Smooth muscle cell (in vitro differentiated cells): ENCODE data around the gene FRAS1. TPM values are rescaled to one million over a fixed set of nuclear protein-coding genes. Genes with fewer than 3 reads are reported as not detected.
"Not testable (repeated sequence)": the region's sequence is repeated elsewhere in the genome, so short reads cannot be mapped to it uniquely, and the experiment has no call there.

ENCODE experiments used
- DNase-seq: peaks from one replicate; lab custom pipeline; 2025; ENCODE audit not compliant: unreplicated experiment; lab: John Stamatoyannopoulos, UW
- H2AFZ ChIP-seq: fragments of 200-600 bp; sonication (generic); 2 replicates; pipeline ENCODE4 v1.6.0; 2016; ENCODE audit warnings: antibody characterized with exemption, low read depth, mild to moderate bottlenecking
- H3F3A ChIP-seq: fragments of 200-600 bp; sonication (generic); 2 replicates; pipeline ENCODE4 v1.6.0; 2017; ENCODE audit warnings: antibody characterized with exemption, low read depth
- H3K27ac ChIP-seq: fragments of 200-600 bp; sonication (generic); 2 replicates; pipeline ENCODE4 v1.5.1; 2016; ENCODE audit warnings: low read depth, mild to moderate bottlenecking
- H3K27me3 ChIP-seq: fragments of 200-600 bp; sonication (generic); 2 replicates; pipeline ENCODE4 v1.6.1; 2016; ENCODE audit warnings: low read depth, mild to moderate bottlenecking
- H3K36me3 ChIP-seq: fragments of 200-600 bp; sonication (generic); 2 replicates; pipeline ENCODE4 v1.5.1; 2016; ENCODE audit warnings: low read depth
- H3K4me1 ChIP-seq: fragments of 200-600 bp; sonication (generic); 2 replicates; pipeline ENCODE4 v1.5.1; 2016; ENCODE audit warnings: low read depth
- H3K4me2 ChIP-seq: fragments of 200-600 bp; sonication (generic); 2 replicates; pipeline ENCODE4 v1.6.0; 2016; ENCODE audit warnings: mild to moderate bottlenecking
- H3K4me3 ChIP-seq: fragments of 200-600 bp; sonication (generic); 2 replicates; pipeline ENCODE4 v1.5.1; 2016; ENCODE audit warnings: mild to moderate bottlenecking
- H3K79me2 ChIP-seq: fragments of 200-600 bp; sonication (generic); 2 replicates; pipeline ENCODE4 v1.6.0; 2016; ENCODE audit warnings: low read depth, mild to moderate bottlenecking
- H3K9ac ChIP-seq: fragments of 200-600 bp; sonication (generic); 2 replicates; pipeline ENCODE4 v1.6.0; 2016; ENCODE audit warnings: low read depth
- H3K9me3 ChIP-seq: fragments of 200-600 bp; sonication (generic); replicated peaks from 2 replicates; pipeline ENCODE4 v1.5.1; 2016; ENCODE audit warnings: low read depth
- H4K20me1 ChIP-seq: fragments of 200-600 bp; sonication (generic); 2 replicates; pipeline ENCODE4 v1.6.0; 2016; ENCODE audit warnings: low read depth
- WGBS: methylation state at CpG from one replicate; pipeline ENCODE4 v1.1.7; 2016; ENCODE audit warnings: low lambda C conversion rate; 5-methylcytosine and 5-hydroxymethylcytosine counted together
- polyA plus RNA-seq: library from polyadenylated mRNA; unstranded; fragments of >200 nt; fragmentation: Nextera tagmentation; extraction: Ambion mirVana; gene quantifications from 2 replicates; pipeline ENCODE4 v1.2.1, GENCODE V29; 2016
- total RNA-seq: library from RNA; depleted of rRNA; stranded (reverse); fragments of >200 nt; gene quantifications from 2 replicates; pipeline ENCODE4 v1.2.3, GENCODE V29; 2014
- TF ChIP-seq, protein P1 (sequence below): fragments of 200-600 bp; sonication (generic); IDR thresholded peaks from 2 replicates; pipeline ENCODE4 v1.5.1; 2017; ENCODE audit warnings: borderline replicate concordance, mild to moderate bottlenecking, antibody characterized with exemption; ENCODE audit not compliant: insufficient read depth, poor library complexity, severe bottlenecking

Gene FRAS1
- total and polyA plus RNA-seq, 2 experiments from 2014 or later: 0.55 to 8.1 TPM

DNA sequence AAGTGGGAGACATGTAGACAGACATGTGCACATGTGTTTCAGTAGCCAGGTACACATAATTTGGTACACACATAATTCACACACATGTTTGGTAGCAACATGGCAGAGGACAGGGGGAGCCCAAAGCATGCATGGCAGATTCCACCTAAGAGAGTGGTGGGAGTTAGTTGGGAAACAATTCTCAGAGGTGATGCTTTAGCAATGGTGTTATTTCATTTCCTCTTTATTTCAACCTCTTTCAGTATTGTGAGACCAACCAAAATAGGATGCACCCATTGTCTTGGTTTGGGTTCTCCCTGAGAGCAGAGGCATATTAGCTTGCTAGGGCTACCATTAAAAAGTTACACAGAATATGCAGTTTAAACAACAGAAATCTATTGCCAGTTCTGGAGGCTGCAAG lies 402.2 kb downstream of the FRAS1 start:
- TF ChIP-seq, protein P1, sequence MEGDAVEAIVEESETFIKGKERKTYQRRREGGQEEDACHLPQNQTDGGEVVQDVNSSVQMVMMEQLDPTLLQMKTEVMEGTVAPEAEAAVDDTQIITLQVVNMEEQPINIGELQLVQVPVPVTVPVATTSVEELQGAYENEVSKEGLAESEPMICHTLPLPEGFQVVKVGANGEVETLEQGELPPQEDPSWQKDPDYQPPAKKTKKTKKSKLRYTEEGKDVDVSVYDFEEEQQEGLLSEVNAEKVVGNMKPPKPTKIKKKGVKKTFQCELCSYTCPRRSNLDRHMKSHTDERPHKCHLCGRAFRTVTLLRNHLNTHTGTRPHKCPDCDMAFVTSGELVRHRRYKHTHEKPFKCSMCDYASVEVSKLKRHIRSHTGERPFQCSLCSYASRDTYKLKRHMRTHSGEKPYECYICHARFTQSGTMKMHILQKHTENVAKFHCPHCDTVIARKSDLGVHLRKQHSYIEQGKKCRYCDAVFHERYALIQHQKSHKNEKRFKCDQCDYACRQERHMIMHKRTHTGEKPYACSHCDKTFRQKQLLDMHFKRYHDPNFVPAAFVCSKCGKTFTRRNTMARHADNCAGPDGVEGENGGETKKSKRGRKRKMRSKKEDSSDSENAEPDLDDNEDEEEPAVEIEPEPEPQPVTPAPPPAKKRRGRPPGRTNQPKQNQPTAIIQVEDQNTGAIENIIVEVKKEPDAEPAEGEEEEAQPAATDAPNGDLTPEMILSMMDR: no peak

DNA sequence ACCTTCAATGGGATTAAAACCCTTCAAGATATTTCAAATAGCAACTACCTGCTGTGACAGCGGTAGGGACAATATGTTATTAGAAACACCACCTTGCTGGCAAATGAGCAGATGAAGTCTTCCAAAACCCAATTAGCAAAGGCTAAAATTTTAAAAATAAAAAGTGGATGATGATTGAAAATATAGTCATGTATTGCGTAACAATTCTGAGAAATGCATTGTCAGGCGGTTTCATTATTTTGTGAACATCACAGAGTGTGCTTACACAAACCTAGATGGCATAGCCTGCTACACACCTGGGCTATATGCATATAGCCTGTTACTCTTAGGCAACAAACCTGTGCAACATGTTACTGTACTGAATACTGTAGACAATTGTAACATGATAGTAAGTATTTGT lies 403.2 kb downstream of the FRAS1 start:
- DNase-seq: no peak
- TF ChIP-seq, protein P1: no peak
- H3K4me2 ChIP-seq: no peak overlapping the region
- no peak overlapping the region for H2AFZ ChIP-seq
- H3K9ac ChIP-seq: no peak overlapping the region
- 100% methylated on average over 3 of the region's 3 CpGs for WGBS
- no peak overlapping the region for H3K4me3 ChIP-seq
- H4K20me1 ChIP-seq: no peaks in the 10 kb centered on the region
- no peak overlapping the region for H3K27ac ChIP-seq
- no peaks in the 10 kb centered on the region for H3K9me3 ChIP-seq
- H3K36me3 ChIP-seq: no peaks in the 10 kb centered on the region
- no peaks in the 10 kb centered on the region for H3K4me1 ChIP-seq
- no peaks in the 10 kb centered on the region for H3K79me2 ChIP-seq
- H3F3A ChIP-seq: no peaks in the 10 kb centered on the region
- H3K27me3 ChIP-seq: no peaks in the 10 kb centered on the region

More for the DNA sequence above, 402.2 kb downstream of the FRAS1 start:
- no peaks in the 10 kb centered on the region for H3K79me2 ChIP-seq
- no peak overlapping the region for H2AFZ ChIP-seq
- H3K9ac ChIP-seq: no peak overlapping the region
- no peaks in the 10 kb centered on the region for H3F3A ChIP-seq
- H3K27ac ChIP-seq: no peak overlapping the region
- no peaks in the 10 kb centered on the region for H3K9me3 ChIP-seq
- no peaks in the 10 kb centered on the region for H3K27me3 ChIP-seq
- DNase-seq: no peak
- H3K4me2 ChIP-seq: no peak overlapping the region
- no peaks in the 10 kb centered on the region for H4K20me1 ChIP-seq
- H3K4me3 ChIP-seq: no peak overlapping the region
- H3K4me1 ChIP-seq: no peaks in the 10 kb centered on the region
- no peaks in the 10 kb centered on the region for H3K36me3 ChIP-seq

DNA sequence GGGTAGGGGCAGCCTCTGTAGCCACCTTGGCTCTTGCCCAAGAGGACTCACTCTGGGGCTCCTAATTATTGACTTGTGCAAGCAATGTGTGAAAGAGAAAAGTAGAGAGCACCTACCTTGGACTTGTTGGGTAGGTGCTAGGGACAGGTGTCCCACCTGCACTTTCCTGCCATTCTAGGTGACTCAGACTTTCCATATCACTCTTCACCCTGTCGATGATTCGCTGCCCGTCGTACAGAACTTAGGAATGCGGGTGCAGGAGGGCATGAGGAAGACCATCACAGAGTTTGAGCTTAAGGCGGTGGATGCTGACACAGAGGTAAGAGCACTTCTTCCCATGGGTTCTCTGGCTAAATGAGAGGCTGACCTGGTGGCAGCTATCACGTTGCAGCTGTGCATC lies 407.1 kb downstream of the FRAS1 start:
- Histone ChIP-seq H2AFZ (no peak overlapping the region), H3K9me3 (no peaks in the 10 kb centered on the region), H3K4me1 (no peaks in the 10 kb centered on the region), H3K4me3 (no peak overlapping the region), H3K9ac (no peak overlapping the region), H3K27me3 (no peaks in the 10 kb centered on the region), H3K79me2 (no peaks in the 10 kb centered on the region), H3F3A (no peaks in the 10 kb centered on the region), H4K20me1 (no peaks in the 10 kb centered on the region), H3K27ac (no peak overlapping the region), H3K36me3 (no peaks in the 10 kb centered on the region), H3K4me2 (no peak overlapping the region)
- 79% methylated on average over 7 of the region's 7 CpGs for WGBS
- TF ChIP-seq, protein P1: no peak
- DNase-seq: no peak

DNA sequence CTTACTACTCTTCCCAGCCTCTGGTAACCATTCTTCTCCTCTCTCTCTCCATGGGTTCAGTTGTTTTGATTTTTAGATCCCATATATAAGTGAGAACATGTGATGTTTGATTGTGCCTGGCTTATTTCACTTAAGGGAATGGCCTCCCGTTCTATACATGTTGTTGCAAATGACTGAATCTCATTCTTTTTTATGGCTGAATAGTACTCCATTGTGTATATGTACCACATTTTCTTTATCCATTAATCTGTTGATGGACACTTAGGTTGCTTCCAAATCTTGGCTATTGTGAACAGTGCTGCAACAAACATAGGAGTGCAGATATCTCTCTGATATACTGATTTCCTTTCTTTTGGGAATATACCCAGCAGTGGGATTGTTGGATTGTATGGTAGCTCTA lies 410.1 kb downstream of the FRAS1 start:
- H2AFZ ChIP-seq, H3K9me3 ChIP-seq, H3K36me3 ChIP-seq, DNase-seq, H3F3A ChIP-seq, H4K20me1 ChIP-seq, H3K4me2 ChIP-seq, H3K27me3 ChIP-seq, H3K9ac ChIP-seq, H3K27ac ChIP-seq, H3K4me1 ChIP-seq, H3K79me2 ChIP-seq, H3K4me3 ChIP-seq: not testable (repeated sequence)
- 54% methylated on average over 1 of the region's 1 CpG for WGBS
